WTC11 (cell line): ENCODE results near the gene FOXK1. TPM values are rescaled to one million over a fixed set of nuclear protein-coding genes. Genes with fewer than 3 reads are reported as not detected.

ENCODE experiments used
- ATAC-seq: fragments of 200-7000 bp; cut with Tn5 transposase; 2 replicates; pipeline ENCODE4 v1.10.0; 2021; ENCODE audit warnings: mild to moderate bottlenecking, moderate library complexity
- CTCF ChIA-PET: fragments of 300-600 bp; sonication (Branson Sonifier 250); formaldehyde crosslinking; loops from one replicate; lab custom pipeline; 2021; ENCODE audit warnings: antibody characterized with exemption; lab: Charles Lee
- POLR2A ChIA-PET: fragments of 350-600 bp; sonication (Branson Sonifier 250); formaldehyde crosslinking; loops from one replicate; lab custom pipeline; 2021; ENCODE audit warnings: antibody characterized with exemption; lab: Charles Lee
- DNase-seq: peaks from one replicate; pipeline ENCODE4 v3.0.0; 2021; ENCODE audit warnings: low spot score
- H3K27ac Mint-ChIP-seq: 2 replicates; pipeline ENCODE4 v1.8.0; 2021; ENCODE audit warnings: mixed read lengths
- H3K27me3 Mint-ChIP-seq: 2 replicates; pipeline ENCODE4 v1.8.0; 2021; ENCODE audit warnings: low read depth, mild to moderate bottlenecking, moderate library complexity, mixed read lengths
- H3K36me3 Mint-ChIP-seq: 2 replicates; pipeline ENCODE4 v1.8.0; 2021; ENCODE audit warnings: mixed read lengths
- H3K4me1 Mint-ChIP-seq: 2 replicates; pipeline ENCODE4 v1.8.0; 2022; ENCODE audit warnings: mixed read lengths
- H3K4me3 Mint-ChIP-seq: 2 replicates; pipeline ENCODE4 v1.8.0; 2021; ENCODE audit warnings: mild to moderate bottlenecking, moderate library complexity, mixed read lengths
- H3K9me3 Mint-ChIP-seq: 2 replicates; pipeline ENCODE4 v1.8.0; 2021; ENCODE audit warnings: mixed read lengths
- EMX1 ChIP-seq: fragments of 250-450 bp; sonication (Bioruptor Pico); IDR thresholded peaks from 2 replicates; pipeline ENCODE4 v1.8.0; 2021; ENCODE audit warnings: mild to moderate bottlenecking
- GTF2I ChIP-seq: fragments of 250-450 bp; sonication (Bioruptor Pico); conservative IDR thresholded peaks from 2 replicates; pipeline ENCODE4 v1.4.0; 2021; ENCODE audit warnings: mild to moderate bottlenecking
- IRF2 ChIP-seq: sonication (generic); formaldehyde crosslinking; IDR thresholded peaks from 2 replicates; pipeline ENCODE4 v1.8.0; 2022; ENCODE audit warnings: low read depth, missing genetic modification reagents, borderline replicate concordance
- KAT7 ChIP-seq: sonication (generic); formaldehyde crosslinking; IDR thresholded peaks from 2 replicates; pipeline ENCODE4 v1.8.1; 2023; ENCODE audit warnings: missing genetic modification reagents, mild to moderate bottlenecking, borderline replicate concordance
- TCF7 ChIP-seq: sonication (generic); formaldehyde crosslinking; IDR thresholded peaks from 2 replicates; pipeline ENCODE4 v1.8.0; 2022; ENCODE audit warnings: mild to moderate bottlenecking, low read depth, missing genetic modification reagents, moderate library complexity
- TEAD1 ChIP-seq: sonication (generic); formaldehyde crosslinking; IDR thresholded peaks from 2 replicates; pipeline ENCODE4 v1.8.0; 2022; ENCODE audit warnings: mild to moderate bottlenecking, missing genetic modification reagents
- ZNF263 ChIP-seq: sonication (generic); formaldehyde crosslinking; IDR thresholded peaks from 2 replicates; pipeline ENCODE4 v1.8.1; 2022; ENCODE audit warnings: low read depth, mild to moderate bottlenecking, moderate library complexity, missing genetic modification reagents
- ZNF671 ChIP-seq: fragments of 250-450 bp; sonication (Bioruptor Pico); IDR thresholded peaks from 2 replicates; pipeline ENCODE4 v1.8.0; 2021; ENCODE audit warnings: mild to moderate bottlenecking
- total RNA-seq: library from RNA; stranded (reverse); gene quantifications from 3 replicates; pipeline ENCODE4 v1.2.3, GENCODE V29; 2021
- TF ChIP-seq, protein P1 (sequence below): sonication (generic); formaldehyde crosslinking; IDR thresholded peaks from 2 replicates; pipeline ENCODE4 v1.8.0; 2023; ENCODE audit warnings: missing genetic modification reagents, mild to moderate bottlenecking, borderline replicate concordance
- TF ChIP-seq, protein P2 (sequence below): sonication (generic); formaldehyde crosslinking; IDR thresholded peaks from 2 replicates; pipeline ENCODE4 v1.8.0; 2022; ENCODE audit warnings: mild to moderate bottlenecking, missing genetic modification reagents
- TF ChIP-seq, protein P3 (sequence below): sonication (generic); formaldehyde crosslinking; IDR thresholded peaks from 2 replicates; pipeline ENCODE4 v1.8.0; 2023; ENCODE audit warnings: mild to moderate bottlenecking, missing genetic modification reagents
- TF ChIP-seq, protein P4 (sequence below): sonication (generic); formaldehyde crosslinking; conservative IDR thresholded peaks from 2 replicates; pipeline ENCODE4 v1.8.1; 2022; ENCODE audit warnings: mild to moderate bottlenecking, missing genetic modification reagents
- TF ChIP-seq, protein P5 (sequence below): sonication (generic); formaldehyde crosslinking; IDR thresholded peaks from 2 replicates; pipeline ENCODE4 v1.8.1; 2022; ENCODE audit warnings: low read depth, mild to moderate bottlenecking, moderate library complexity, missing genetic modification reagents, borderline replicate concordance
- TF ChIP-seq, protein P6 (sequence below): sonication (generic); formaldehyde crosslinking; IDR thresholded peaks from 2 replicates; pipeline ENCODE4 v1.8.1; 2023; ENCODE audit warnings: mild to moderate bottlenecking, missing genetic modification reagents, borderline replicate concordance

The FOXK1 gene
- total RNA-seq, 1 experiment from 2014 or later: 21.9 TPM

DNA sequence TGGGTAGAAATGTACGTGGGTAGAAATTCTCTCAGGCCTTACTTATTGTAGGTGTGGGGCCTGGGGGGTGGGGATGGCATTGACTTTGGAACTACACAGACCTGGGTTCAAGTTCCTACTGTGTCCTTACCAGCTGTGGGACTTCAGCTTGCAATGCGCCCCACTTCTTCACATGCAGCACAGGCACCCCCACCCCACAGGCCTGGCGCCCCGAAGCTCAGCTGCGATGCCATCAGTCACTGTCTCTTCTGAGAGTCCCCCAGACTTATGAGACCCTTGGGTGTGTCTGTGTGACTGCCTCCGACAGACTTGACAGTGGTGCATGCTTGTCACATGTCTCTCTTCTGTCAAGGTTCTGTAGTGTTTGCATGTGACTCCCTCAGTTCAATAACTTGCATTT is 90.2 kb downstream of the FOXK1 start:
- Mint-ChIP-seq H3K4me1 (peaks cover 16% of the 10 kb centered on the region), H3K27ac (no peak overlapping the region), H3K36me3 (0 out of 2 replicates have a peak, but pooled peaks cover 3% of the 10 kb centered on the region), H3K27me3 (no peaks in the 10 kb centered on the region; the same call in 1 of the 2 replicates), H3K4me3 (no peak overlapping the region), H3K9me3 (no peaks in the 10 kb centered on the region)
- ChIA-PET POLR2A (no interaction called here), CTCF (no interaction called here)
- ATAC-seq (no peak), DNase-seq (no peak)
- no peak for TF ChIP-seq ZNF263
- TF ChIP-seq, protein P1, sequence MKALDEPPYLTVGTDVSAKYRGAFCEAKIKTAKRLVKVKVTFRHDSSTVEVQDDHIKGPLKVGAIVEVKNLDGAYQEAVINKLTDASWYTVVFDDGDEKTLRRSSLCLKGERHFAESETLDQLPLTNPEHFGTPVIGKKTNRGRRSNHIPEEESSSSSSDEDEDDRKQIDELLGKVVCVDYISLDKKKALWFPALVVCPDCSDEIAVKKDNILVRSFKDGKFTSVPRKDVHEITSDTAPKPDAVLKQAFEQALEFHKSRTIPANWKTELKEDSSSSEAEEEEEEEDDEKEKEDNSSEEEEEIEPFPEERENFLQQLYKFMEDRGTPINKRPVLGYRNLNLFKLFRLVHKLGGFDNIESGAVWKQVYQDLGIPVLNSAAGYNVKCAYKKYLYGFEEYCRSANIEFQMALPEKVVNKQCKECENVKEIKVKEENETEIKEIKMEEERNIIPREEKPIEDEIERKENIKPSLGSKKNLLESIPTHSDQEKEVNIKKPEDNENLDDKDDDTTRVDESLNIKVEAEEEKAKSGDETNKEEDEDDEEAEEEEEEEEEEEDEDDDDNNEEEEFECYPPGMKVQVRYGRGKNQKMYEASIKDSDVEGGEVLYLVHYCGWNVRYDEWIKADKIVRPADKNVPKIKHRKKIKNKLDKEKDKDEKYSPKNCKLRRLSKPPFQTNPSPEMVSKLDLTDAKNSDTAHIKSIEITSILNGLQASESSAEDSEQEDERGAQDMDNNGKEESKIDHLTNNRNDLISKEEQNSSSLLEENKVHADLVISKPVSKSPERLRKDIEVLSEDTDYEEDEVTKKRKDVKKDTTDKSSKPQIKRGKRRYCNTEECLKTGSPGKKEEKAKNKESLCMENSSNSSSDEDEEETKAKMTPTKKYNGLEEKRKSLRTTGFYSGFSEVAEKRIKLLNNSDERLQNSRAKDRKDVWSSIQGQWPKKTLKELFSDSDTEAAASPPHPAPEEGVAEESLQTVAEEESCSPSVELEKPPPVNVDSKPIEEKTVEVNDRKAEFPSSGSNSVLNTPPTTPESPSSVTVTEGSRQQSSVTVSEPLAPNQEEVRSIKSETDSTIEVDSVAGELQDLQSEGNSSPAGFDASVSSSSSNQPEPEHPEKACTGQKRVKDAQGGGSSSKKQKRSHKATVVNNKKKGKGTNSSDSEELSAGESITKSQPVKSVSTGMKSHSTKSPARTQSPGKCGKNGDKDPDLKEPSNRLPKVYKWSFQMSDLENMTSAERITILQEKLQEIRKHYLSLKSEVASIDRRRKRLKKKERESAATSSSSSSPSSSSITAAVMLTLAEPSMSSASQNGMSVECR (CRISPR knock-in tag): no peak
- TF ChIP-seq, protein P2, sequence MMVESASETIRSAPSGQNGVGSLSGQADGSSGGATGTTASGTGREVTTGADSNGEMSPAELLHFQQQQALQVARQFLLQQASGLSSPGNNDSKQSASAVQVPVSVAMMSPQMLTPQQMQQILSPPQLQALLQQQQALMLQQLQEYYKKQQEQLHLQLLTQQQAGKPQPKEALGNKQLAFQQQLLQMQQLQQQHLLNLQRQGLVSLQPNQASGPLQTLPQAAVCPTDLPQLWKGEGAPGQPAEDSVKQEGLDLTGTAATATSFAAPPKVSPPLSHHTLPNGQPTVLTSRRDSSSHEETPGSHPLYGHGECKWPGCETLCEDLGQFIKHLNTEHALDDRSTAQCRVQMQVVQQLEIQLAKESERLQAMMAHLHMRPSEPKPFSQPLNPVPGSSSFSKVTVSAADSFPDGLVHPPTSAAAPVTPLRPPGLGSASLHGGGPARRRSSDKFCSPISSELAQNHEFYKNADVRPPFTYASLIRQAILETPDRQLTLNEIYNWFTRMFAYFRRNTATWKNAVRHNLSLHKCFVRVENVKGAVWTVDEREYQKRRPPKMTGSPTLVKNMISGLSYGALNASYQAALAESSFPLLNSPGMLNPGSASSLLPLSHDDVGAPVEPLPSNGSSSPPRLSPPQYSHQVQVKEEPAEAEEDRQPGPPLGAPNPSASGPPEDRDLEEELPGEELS: no peak
- no peak for TF ChIP-seq TCF7 (CRISPR knock-in tag)
- TF ChIP-seq TEAD1 (CRISPR knock-in tag): no peak
- TF ChIP-seq EMX1: no peak
- TF ChIP-seq, protein P3, sequence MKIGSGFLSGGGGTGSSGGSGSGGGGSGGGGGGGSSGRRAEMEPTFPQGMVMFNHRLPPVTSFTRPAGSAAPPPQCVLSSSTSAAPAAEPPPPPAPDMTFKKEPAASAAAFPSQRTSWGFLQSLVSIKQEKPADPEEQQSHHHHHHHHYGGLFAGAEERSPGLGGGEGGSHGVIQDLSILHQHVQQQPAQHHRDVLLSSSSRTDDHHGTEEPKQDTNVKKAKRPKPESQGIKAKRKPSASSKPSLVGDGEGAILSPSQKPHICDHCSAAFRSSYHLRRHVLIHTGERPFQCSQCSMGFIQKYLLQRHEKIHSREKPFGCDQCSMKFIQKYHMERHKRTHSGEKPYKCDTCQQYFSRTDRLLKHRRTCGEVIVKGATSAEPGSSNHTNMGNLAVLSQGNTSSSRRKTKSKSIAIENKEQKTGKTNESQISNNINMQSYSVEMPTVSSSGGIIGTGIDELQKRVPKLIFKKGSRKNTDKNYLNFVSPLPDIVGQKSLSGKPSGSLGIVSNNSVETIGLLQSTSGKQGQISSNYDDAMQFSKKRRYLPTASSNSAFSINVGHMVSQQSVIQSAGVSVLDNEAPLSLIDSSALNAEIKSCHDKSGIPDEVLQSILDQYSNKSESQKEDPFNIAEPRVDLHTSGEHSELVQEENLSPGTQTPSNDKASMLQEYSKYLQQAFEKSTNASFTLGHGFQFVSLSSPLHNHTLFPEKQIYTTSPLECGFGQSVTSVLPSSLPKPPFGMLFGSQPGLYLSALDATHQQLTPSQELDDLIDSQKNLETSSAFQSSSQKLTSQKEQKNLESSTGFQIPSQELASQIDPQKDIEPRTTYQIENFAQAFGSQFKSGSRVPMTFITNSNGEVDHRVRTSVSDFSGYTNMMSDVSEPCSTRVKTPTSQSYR (CRISPR knock-in tag): no peak
- no peak for TF ChIP-seq KAT7 (CRISPR knock-in tag)
- TF ChIP-seq, protein P4, sequence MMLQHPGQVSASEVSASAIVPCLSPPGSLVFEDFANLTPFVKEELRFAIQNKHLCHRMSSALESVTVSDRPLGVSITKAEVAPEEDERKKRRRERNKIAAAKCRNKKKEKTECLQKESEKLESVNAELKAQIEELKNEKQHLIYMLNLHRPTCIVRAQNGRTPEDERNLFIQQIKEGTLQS (CRISPR knock-in tag): no peak
- TF ChIP-seq, protein P5, sequence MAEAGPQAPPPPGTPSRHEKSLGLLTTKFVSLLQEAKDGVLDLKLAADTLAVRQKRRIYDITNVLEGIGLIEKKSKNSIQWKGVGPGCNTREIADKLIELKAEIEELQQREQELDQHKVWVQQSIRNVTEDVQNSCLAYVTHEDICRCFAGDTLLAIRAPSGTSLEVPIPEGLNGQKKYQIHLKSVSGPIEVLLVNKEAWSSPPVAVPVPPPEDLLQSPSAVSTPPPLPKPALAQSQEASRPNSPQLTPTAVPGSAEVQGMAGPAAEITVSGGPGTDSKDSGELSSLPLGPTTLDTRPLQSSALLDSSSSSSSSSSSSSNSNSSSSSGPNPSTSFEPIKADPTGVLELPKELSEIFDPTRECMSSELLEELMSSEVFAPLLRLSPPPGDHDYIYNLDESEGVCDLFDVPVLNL (CRISPR knock-in tag): no peak
- no peak for TF ChIP-seq GTF2I (CRISPR knock-in tag)
- TF ChIP-seq ZNF671 (CRISPR knock-in tag): no peak
- TF ChIP-seq, protein P6, sequence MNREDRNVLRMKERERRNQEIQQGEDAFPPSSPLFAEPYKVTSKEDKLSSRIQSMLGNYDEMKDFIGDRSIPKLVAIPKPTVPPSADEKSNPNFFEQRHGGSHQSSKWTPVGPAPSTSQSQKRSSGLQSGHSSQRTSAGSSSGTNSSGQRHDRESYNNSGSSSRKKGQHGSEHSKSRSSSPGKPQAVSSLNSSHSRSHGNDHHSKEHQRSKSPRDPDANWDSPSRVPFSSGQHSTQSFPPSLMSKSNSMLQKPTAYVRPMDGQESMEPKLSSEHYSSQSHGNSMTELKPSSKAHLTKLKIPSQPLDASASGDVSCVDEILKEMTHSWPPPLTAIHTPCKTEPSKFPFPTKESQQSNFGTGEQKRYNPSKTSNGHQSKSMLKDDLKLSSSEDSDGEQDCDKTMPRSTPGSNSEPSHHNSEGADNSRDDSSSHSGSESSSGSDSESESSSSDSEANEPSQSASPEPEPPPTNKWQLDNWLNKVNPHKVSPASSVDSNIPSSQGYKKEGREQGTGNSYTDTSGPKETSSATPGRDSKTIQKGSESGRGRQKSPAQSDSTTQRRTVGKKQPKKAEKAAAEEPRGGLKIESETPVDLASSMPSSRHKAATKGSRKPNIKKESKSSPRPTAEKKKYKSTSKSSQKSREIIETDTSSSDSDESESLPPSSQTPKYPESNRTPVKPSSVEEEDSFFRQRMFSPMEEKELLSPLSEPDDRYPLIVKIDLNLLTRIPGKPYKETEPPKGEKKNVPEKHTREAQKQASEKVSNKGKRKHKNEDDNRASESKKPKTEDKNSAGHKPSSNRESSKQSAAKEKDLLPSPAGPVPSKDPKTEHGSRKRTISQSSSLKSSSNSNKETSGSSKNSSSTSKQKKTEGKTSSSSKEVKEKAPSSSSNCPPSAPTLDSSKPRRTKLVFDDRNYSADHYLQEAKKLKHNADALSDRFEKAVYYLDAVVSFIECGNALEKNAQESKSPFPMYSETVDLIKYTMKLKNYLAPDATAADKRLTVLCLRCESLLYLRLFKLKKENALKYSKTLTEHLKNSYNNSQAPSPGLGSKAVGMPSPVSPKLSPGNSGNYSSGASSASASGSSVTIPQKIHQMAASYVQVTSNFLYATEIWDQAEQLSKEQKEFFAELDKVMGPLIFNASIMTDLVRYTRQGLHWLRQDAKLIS (CRISPR knock-in tag): no peak
- TF ChIP-seq IRF2: no peak
